SH-SY5Y (cell line): Measurements from ENCODE around the gene PRKRA.

ENCODE experiments used
- GATA2 ChIP-seq: IDR thresholded peaks from 2 replicates; pipeline ENCODE4 v1.6.1; 2011; ENCODE audit warnings: mild to moderate bottlenecking, low read depth, low read length
- GATA3 ChIP-seq: IDR thresholded peaks from 2 replicates; pipeline ENCODE4 v1.6.1; 2011; ENCODE audit warnings: low read depth, mild to moderate bottlenecking, low read length, moderate library complexity

- TF ChIP-seq GATA2 (no peak), GATA3 (no peak)
Observed at GRCh38 chr2:178496049-178496448, 45.1 kb upstream of the PRKRA start.
